ENCODE measurements around the gene BARHL1. TPM values are rescaled to one million over a fixed set of nuclear protein-coding genes. Genes with fewer than 3 reads are reported as not detected.

The BARHL1 gene
- not detected for polyA plus RNA-seq (ENCODE audit: insufficient read length in 10 of 10)
- long read RNA-seq, donor 1 = 0 reads
- long read RNA-seq, donor 2 = 0 reads
- long read RNA-seq, donor 3 = 0 reads
- long read RNA-seq, donor 4 = 0 reads
- long read RNA-seq, donor 5 = 0 reads
- long read RNA-seq, donor 6 = 0 reads
- long read RNA-seq, donor 7 = 0 reads
- long read RNA-seq, donor 8 = 0 reads
- long read RNA-seq, donor 9 = 0 reads

DNA sequence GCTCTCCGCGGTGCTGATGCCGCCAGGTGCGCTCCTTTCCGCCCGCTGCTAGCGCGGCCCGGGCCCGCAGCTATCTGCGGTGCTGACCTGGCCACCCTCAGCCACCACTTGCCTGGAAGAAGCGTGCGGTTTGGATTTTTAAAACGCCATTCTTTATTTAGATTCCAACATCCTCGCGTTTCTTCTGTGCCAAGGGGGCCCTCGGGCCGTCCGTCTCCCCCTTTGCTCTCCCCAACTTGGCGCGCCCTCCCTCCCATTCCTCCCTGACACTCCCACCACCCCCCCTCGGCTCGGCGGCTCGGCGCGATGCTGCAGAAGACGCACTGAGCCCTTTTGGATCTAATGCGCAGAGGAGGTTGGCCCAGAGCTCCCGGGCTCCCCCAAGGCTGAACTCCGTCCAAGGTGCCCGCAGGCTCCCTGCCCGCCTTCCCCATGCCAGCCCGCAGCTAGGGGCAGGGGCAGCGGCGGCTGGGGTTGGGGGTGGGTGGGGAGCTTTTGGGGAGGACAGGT is at the start of gene BARHL1:
Gene BARHL1 (plus strand): TSS at position 331 of the 510 bp plus-strand sequence. CDS start 192 bp downstream, outside the sequence.
- no peak for DNase-seq

- no peak for DNase-seq
Observed at GRCh38 chr9:132534832-132535231, 47.6 kb upstream of the BARHL1 start.

- no peak for DNase-seq
Observed at GRCh38 chr9:132536124-132536523, 46.3 kb upstream of the BARHL1 start.

DNA sequence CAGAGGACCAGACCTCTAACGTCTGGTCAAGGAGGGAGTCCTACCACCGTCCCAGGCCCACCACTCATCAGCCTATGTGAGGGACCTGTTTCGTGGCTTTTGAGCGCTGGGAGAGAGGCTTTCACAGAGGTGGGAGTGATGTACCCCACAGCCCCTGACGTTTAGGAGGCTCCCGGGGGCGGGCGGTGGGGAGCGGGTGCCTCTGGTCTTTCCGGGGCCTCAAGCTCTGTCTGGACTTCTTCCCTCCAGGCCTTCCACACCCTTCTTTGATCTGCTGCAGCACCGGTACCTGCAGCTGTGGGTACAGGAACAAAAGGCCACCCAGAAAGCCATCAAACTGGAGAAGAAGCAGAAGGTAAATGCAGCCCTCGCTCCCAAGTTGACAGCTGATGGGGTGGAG is 45.1 kb upstream of the BARHL1 start:
- no peak for DNase-seq

DNA sequence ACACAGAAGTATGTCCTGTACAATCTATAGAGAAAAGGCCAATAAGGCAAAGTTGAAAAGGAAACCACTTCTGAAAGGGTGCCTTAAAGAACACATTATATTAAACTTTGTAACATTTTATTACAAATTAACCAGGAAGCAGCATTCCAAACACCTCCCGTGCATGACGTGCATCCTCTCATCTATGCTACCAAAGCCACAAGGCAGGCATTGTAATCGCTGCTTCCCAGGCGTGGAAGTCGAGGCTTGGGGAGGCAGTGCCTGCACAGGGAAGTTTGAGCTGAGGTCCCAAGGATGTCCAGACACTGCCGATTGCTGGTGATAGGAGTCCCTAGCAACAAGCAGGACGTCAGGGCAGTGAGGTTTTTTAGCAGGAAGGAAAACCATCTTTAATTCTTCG is 44.3 kb upstream of the BARHL1 start:
- DNase-seq = no peak

- no peak for DNase-seq
Observed at GRCh38 chr9:132539096-132539495, 43.3 kb upstream of the BARHL1 start.

- DNase-seq = no peak
Observed at GRCh38 chr9:132541051-132541450, 41.4 kb upstream of the BARHL1 start.

DNA sequence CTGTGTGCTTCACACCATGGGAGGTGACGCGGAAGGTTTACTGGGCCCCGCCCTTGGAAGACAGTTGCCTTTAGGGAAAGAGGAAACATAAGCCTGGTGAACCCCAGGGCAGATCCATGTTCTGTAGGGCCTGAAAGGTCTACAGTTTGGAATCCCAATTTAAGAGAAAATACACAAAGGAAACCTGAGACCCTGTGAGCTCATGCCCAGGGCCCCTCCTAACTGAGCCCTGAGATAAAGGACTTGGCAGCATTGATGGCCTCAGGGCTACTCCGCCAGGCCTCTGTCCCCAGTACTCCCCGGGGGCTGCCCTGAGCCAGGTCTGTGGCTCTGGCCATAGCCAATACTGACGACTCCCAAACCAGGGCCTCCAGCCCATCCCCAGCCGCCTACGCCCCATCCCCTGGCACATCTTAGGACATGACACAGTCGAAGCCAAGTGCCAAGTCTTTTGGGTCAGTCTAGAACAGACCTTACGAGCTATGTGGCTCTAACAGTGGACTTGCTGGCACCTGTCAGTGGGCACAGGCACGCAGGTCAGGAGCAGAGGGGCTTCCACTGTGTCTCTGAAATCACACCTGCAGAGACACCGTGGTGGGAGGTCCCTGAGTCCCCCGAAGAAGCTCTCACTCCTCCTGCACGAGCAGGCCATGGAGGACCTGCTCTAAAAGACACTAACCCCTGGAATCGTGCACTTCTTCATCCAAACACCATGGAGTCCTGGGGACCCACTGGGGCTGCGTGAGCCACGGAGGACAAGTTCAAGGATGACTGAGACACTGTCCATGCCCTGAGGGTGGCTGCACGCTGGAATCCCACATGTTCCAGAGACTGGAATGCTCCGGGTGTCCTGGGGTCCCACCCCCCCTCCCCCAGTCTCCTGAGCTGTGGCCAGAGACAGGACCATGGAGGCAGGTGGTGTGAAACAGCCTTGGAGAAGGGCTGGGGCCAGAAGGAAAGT is 40.3 kb upstream of the BARHL1 start:
- DNase-seq = no peak

DNA sequence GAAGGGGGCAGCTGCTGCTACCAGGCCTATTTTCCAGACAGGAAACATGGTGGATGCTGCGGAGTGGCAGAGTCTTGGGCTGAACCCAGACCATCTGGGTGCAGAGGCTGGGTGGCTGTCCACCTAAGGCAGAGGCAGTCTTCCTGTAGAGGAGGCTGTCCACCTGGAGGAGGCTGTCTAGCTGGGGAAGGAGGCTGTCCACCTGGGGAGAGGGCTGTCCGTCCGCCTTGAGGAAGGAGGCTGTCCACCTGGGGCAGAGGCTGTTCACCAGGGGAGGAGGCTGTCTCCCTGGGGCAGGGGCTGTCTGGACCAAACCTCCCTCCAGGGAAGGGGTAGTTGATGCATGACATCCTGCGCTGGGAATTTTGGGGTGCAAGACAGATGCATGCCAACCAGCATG is 39.2 kb upstream of the BARHL1 start:
- DNase-seq = no peak

- peak in 1 of 3 donors; percentile 13 for DNase-seq
Observed at GRCh38 chr9:132543960-132544359, 38.4 kb upstream of the BARHL1 start.

GRCh38 chr9:132545578-132545977 is 36.8 kb upstream of the BARHL1 start:
- DNase-seq = no peak

GRCh38 chr9:132546148-132547051 is 36.0 kb upstream of the BARHL1 start:
- peak; percentile 13 to 73 (median 46) for DNase-seq

DNA sequence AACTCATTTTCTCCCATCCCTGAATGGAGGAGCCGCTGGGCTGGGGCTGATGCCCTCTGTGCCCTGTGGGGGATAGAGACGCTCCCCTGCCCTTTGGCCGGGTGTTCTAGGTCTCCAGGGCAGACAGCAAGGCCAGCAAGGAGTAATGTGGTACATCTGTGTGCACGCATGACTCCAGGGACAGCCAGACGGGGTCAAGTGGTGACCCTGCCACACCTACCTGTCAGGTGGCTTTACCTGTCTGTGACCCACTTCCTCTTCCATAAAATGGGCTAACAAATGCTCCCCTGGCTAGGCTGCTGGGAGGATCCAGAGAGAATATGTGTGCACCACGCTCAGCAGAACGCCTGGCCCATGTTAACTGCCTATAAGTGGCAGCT is 35.4 kb upstream of the BARHL1 start:
- DNase-seq = no peak

- no peak for DNase-seq
Observed at GRCh38 chr9:132547436-132547835, 35.0 kb upstream of the BARHL1 start.

DNA sequence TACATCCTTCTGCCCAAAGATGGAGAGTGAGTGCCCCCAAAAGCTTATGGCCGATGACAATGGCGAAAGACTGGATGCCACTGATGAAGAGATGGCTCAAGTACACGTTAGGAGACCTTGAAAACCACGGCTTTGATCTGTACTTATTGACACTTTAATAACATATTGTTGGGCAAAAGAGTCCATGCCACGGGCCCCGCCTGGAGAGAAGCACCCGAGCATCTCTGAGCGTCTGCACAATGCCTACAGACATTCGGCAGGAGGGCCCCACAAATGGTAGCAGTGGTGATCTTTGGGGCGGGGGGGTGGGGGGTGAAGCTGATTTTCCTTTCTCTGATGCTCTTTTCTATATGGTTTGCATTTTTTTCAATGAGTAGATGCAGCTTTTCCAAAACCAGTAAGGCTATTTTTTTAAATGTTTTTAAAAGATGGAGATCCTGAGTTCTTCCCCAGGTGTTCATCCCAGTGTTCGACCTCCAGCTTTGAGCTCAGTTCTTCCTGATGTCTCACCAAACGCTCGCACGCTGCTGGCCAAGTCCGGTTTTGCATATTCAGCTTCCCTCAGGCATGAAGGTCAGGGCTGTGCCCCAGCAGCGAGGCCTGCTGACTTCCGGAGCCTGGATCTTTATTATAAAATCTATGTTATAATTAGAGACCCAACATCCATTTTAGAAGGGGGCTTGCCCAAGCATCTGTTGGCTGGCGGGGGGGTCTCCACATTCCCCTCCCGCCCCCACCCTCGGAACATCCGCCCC is 34.3 kb upstream of the BARHL1 start:
- DNase-seq = no peak

- no peak for DNase-seq
Observed at GRCh38 chr9:132548751-132549640, 33.4 kb upstream of the BARHL1 start.

- no peak for DNase-seq
Observed at GRCh38 chr9:132551556-132551955, 30.9 kb upstream of the BARHL1 start.

DNA sequence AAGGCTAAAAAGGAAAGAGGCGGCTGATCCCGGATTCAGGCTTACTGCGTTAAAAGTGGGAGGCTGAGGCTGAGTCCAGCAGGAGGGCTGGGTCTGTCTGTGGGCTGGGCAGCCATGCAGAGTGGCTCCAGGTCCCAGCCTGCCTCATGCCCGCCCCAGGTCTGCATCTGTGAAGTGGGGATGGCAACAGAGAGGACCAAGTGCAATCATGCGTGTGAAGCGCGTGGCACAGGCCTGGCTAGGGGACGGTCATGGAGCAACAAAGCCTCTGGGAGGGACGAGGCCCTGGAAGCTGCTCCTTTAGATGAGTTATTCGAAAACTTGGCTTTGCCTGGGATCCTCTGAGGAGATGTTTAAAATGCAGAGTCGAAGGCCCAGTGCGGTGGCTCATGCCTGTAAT is 30.4 kb upstream of the BARHL1 start:
- no peak for DNase-seq

- DNase-seq = no peak
Observed at GRCh38 chr9:132554755-132555154, 27.7 kb upstream of the BARHL1 start.

DNA sequence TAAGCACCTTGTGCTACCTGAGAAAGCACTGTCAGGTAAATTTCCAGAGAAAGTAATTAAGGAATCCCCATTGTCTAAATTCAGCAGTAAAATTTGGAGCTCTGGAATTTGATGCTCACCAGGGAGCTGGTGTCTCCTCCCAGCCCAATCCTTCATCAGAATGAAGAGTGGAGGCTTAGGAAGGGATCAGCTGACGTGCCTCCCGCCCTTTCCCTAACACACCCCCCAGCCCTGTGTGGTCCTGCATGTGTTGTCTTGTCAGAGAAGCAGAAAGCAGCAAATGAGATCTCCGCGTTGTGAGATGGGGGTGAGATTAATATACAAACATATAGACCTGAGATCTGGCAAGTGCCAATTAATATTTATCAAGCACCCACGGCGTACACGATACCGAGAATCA is 26.9 kb upstream of the BARHL1 start:
- DNase-seq = no peak

Measured in muscle of back (tissue), 13 donors.